Measurements from ENCODE around the gene NAXD.

DNA sequence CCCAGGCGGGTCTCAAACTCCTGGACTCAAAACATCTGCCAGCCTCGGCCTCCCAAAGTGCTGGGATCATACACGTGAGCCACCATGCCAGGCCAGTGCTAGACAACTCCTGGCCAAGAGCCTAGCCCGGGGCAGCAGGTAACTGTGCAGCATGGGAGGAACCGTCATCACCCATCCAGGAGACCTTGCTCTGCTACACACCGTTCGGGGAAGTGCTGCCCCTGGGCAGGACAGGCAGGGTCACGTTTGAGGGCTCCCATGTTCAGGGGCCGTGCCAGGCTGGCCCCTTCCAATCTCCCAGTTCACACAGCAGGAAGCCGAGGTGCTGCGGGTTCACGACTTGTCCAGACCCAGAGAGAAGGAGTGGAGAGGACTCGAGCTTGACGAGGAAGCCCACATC, 35.1 kb downstream of the NAXD start:
- TF ChIP-seq CTCF (conservative IDR thresholded peaks at IDR 0.05; ENCODE audit: low read length) (no peak), EZH2phosphoT487 (IDR thresholded peaks at IDR 0.05; ENCODE audit: borderline replicate concordance, low read depth, low read length) (no peak)
